Thyroid gland (tissue), 4 donors: ENCODE data around the gene EDDM13. TPM values are rescaled to one million over a fixed set of nuclear protein-coding genes. Genes with fewer than 3 reads are reported as not detected.
"Not testable (repeated sequence)": the region's sequence is repeated elsewhere in the genome, so short reads cannot be mapped to it uniquely, and the experiment has no call there.

Experiments used
- DNase-seq, 2 donors: peaks; one replicate each; pipeline ENCODE4 v3.0.0-alpha.2; 2019
- H3K27ac ChIP-seq, 3 donors: fragments of 200-600 bp; sonication (generic); 1 replicate in 2 of 3; 2 replicates in 1 of 3; pipeline ENCODE4 v1.5.1; 2016 to 2019; ENCODE audit warnings: mild to moderate bottlenecking in 1 of 3, moderate library complexity in 1 of 3
- H3K27me3 ChIP-seq: fragments of 200-600 bp; sonication (generic); one replicate; pipeline ENCODE4 v1.5.1; 2019
- H3K36me3 ChIP-seq, 2 donors: fragments of 200-600 bp; sonication (generic); one replicate each; pipeline ENCODE4 v1.5.1; 2016 to 2019
- H3K4me1 ChIP-seq, 2 donors: fragments of 200-600 bp; sonication (generic); one replicate each; pipeline ENCODE4 v1.5.1; 2017 to 2019
- H3K4me3 ChIP-seq, 3 donors: fragments of 200-600 bp; sonication (generic); replicated peaks in 1 of 3; 1 replicate in 2 of 3; 2 replicates in 1 of 3; pipeline ENCODE4 v1.5.1; 2016; ENCODE audit warnings: mild to moderate bottlenecking in 1 of 3
- H3K9me3 ChIP-seq: fragments of 200-600 bp; sonication (generic); one replicate; pipeline ENCODE4 v1.5.1; 2017
- CTCF ChIP-seq, 6 experiments: fragments of 200-600 bp in 3 of 6; fragments of 450-650 bp in 3 of 6; sonication (generic) in 3 of 6; IDR thresholded peaks; one replicate each; pipeline ENCODE4 v1.5.1; 2016 to 2019; ENCODE audit warnings: antibody characterized with exemption in 6 of 6, mild to moderate bottlenecking in 2 of 6, inconsistent platforms in 1 of 6, moderate library complexity in 1 of 6
- POLR2A ChIP-seq, 2 donors: fragments of 450-650 bp; IDR thresholded peaks; one replicate each; pipeline ENCODE4 v1.6.1; 2017; ENCODE audit warnings: antibody characterized with exemption in 2 of 2, mild to moderate bottlenecking in 2 of 2, moderate library complexity in 1 of 2
- WGBS, 2 donors: methylation state at CpG; one replicate each; pipeline ENCODE4 v1.1.5; 2017; 5-methylcytosine and 5-hydroxymethylcytosine counted together
- intact Hi-C: fragments of 100-400 bp; cut with DNase I; formaldehyde crosslinking; loops from one replicate; pipeline ENCODE4 v1.15.1; 2023
- total RNA-seq, 4 donors: library from RNA; depleted of rRNA; stranded (reverse); fragments of >200 nt; gene quantifications; one replicate each; pipeline ENCODE4 v1.2.3, GENCODE V29; 2016

EDDM13 gene
- 1 to 10 TPM in 1 of 4 donors, not detected in 3; 2.0 TPM for total RNA-seq

GRCh38 chr19:56272161-56272798 is at the start of gene EDDM13:
EDDM13 (plus strand) TSS chr19:56272748; CDS start chr19:56272835, 87 bp downstream.
- Histone ChIP-seq H3K9me3 (no peaks in the 10 kb centered on the region), H3K27ac (no peak within 1 kb of the TSS), H3K4me3 (no peak within 1 kb of the TSS), H3K4me1 (no peaks in the 10 kb centered on the region), H3K27me3 (no peaks in the 10 kb centered on the region), H3K36me3 (no peaks in the 10 kb centered on the region)
- TF ChIP-seq CTCF (IDR thresholded peaks at IDR 0.05) (no peak), POLR2A (IDR thresholded peaks at IDR 0.05) (no peak)
- intact Hi-C loops: no loop called here
- WGBS, 2 donors: 91 to 94% methylated on average over 6 of the region's 6 CpGs
- DNase-seq: no peak

DNA sequence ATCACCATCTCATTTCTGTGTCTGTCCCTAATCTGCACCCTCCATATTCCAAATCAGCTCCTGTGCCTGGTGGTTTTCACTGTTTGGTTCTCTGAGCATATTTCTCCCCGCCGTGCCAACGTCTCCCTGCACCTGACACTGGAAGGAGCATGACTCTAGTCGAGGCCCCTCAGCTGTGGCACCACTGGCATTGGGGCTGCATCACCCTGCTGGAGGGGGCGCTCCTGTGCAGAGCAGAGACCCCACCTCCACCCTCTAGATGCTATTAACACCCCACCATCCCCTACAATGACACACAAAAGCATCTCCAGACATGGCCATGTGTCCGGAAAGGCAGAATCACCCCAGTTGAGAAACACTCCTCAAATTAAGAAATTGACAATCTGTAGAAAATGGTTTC is 49.6 kb upstream of the EDDM13 start:
- WGBS, 2 donors: 73 to 79% methylated on average over 6 of the region's 6 CpGs
- no peak overlapping the region for H3K27ac ChIP-seq
- TF ChIP-seq CTCF (IDR thresholded peaks at IDR 0.05) (no peak), POLR2A (IDR thresholded peaks at IDR 0.05) (no peak)
- H3K4me1 ChIP-seq: no peaks in the 10 kb centered on the region
- no peaks in the 10 kb centered on the region for H3K9me3 ChIP-seq
- DNase-seq: no peak
- H3K27me3 ChIP-seq: no peaks in the 10 kb centered on the region
- intact Hi-C loops: no loop called here
- no peak overlapping the region for H3K4me3 ChIP-seq
- H3K36me3 ChIP-seq: no peaks in the 10 kb centered on the region

DNA sequence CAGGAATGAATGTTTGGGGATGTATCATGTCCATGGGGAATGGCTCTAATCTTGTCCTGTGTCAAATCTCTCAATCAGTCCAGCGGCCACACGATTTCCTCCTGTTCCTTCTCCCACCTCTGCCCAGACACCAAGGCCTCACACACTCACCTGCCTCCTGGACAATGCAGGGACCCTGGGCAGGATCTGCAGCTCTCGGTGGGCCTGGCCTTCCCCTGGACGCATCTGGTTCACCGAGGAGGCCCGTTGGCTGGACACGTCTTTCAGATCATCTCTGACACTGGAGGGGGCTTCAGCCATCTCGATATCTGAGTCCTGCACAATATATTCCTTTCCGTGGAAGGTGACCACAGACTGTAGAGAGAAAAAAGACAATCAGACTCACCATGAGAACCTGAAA is 49.1 kb upstream of the EDDM13 start:
- WGBS, 2 donors: 88 to 91% methylated on average over 9 of the region's 9 CpGs
- no peak for TF ChIP-seq POLR2A (IDR thresholded peaks at IDR 0.05)
- TF ChIP-seq CTCF (IDR thresholded peaks at IDR 0.05): no peak
- no peak for DNase-seq
- Histone ChIP-seq H3K9me3 (no peaks in the 10 kb centered on the region), H3K27ac (no peak overlapping the region), H3K4me1 (no peaks in the 10 kb centered on the region), H3K4me3 (no peak overlapping the region), H3K27me3 (no peaks in the 10 kb centered on the region), H3K36me3 (no peaks in the 10 kb centered on the region)
- intact Hi-C loops: no loop called here

- intact Hi-C loops: no loop called here
- TF ChIP-seq POLR2A (IDR thresholded peaks at IDR 0.05) (no peak), CTCF (IDR thresholded peaks at IDR 0.05) (no peak)
- Histone ChIP-seq H3K27me3 (no peaks in the 10 kb centered on the region), H3K4me3 (no peak overlapping the region), H3K9me3 (no peaks in the 10 kb centered on the region), H3K4me1 (no peaks in the 10 kb centered on the region), H3K27ac (no peak overlapping the region), H3K36me3 (no peaks in the 10 kb centered on the region)
- WGBS, 2 donors: 91 to 93% methylated on average over 7 of the region's 7 CpGs
- no peak for DNase-seq
Measured at GRCh38 chr19:56245121-56245740, 27.3 kb upstream of the EDDM13 start.

- DNase-seq, H3K4me1 ChIP-seq, intact Hi-C loops, H3K27me3 ChIP-seq, H3K9me3 ChIP-seq, H3K36me3 ChIP-seq, H3K4me3 ChIP-seq, H3K27ac ChIP-seq: not testable (repeated sequence)
- 65 to 71% methylated on average over 4 of the region's 4 CpGs for WGBS, 2 donors
Measured at GRCh38 chr19:56245764-56246163, 26.8 kb upstream of the EDDM13 start.

DNA sequence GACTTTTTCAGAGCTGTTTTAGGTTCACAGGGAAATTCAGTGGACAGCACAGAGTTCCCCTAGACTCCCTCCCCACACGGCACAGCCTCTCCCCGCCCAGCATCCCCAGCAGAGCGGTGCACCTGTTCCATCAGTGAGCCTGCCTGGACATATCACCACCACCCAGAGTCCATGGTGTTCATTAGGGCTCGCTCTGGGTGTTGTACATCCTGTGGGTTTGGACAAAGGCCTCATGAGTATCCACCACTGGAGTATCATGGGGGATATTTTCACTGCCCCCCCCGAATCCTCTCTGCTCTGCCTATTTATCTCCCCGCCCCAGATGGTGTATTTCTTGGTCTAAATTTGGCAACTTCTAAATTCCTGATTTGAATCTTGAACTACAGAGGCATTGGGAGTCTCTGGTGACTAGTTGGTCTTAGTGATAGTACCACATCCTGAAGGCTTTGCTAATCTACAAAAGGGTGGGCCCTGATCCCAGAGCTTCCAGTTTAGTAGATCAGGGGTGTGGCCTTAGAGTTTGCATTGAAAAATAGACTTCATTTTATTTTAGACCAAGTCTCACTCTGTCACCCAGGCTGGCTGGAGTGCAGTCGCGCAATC is 23.7 kb upstream of the EDDM13 start:
- H3K27me3 ChIP-seq, H3K27ac ChIP-seq, DNase-seq, H3K4me3 ChIP-seq, H3K36me3 ChIP-seq, H3K9me3 ChIP-seq, intact Hi-C loops, H3K4me1 ChIP-seq: not testable (repeated sequence)
- WGBS, 2 donors: 96 to 98% methylated on average over 8 of the region's 8 CpGs
